MM.1S (cell line): ENCODE data around the gene SMYD1.

Experiments
- DNase-seq: peaks from one replicate; pipeline ENCODE4 v3.0.0-alpha.2; 2015
- H2AFZ ChIP-seq: fragments of 300-600 bp; sonication (generic); 2 replicates; pipeline ENCODE4 v1.6.0; 2016; ENCODE audit warnings: antibody characterized with exemption, low read length
- H3F3A ChIP-seq: fragments of 300-600 bp; sonication (generic); 2 replicates; pipeline ENCODE4 v1.6.1; 2016; ENCODE audit warnings: mild to moderate bottlenecking, antibody characterized with exemption, low read length, moderate library complexity, mixed read lengths; ENCODE audit not compliant: insufficient read depth
- H3K27ac ChIP-seq: fragments of 300-600 bp; sonication (generic); 2 replicates; pipeline ENCODE4 v1.5.1; 2016; ENCODE audit warnings: mild to moderate bottlenecking, low read length
- H3K27me3 ChIP-seq: fragments of 300-600 bp; sonication (generic); replicated peaks from 2 replicates; pipeline ENCODE4 v1.6.0; 2016; ENCODE audit warnings: low read length; ENCODE audit not compliant: insufficient read depth
- H3K36me3 ChIP-seq: fragments of 300-600 bp; sonication (generic); replicated peaks from 2 replicates; pipeline ENCODE4 v1.6.1; 2016; ENCODE audit warnings: mild to moderate bottlenecking, low read length, mixed read lengths; ENCODE audit not compliant: insufficient read depth
- H3K4me1 ChIP-seq: fragments of 300-600 bp; sonication (generic); 2 replicates; pipeline ENCODE4 v1.6.1; 2016; ENCODE audit warnings: low read length, mixed read lengths
- H3K4me2 ChIP-seq: fragments of 300-600 bp; sonication (generic); 2 replicates; pipeline ENCODE4 v1.6.0; 2016; ENCODE audit warnings: low read depth, low read length
- H3K4me3 ChIP-seq: fragments of 300-600 bp; sonication (generic); 2 replicates; pipeline ENCODE4 v1.5.1; 2016; ENCODE audit warnings: low read length, mixed read lengths
- H3K79me2 ChIP-seq: fragments of 300-600 bp; sonication (generic); 2 replicates; pipeline ENCODE4 v1.6.1; 2016; ENCODE audit warnings: mixed run types, low read length, mixed read lengths
- H3K9ac ChIP-seq: fragments of 300-600 bp; sonication (generic); 2 replicates; pipeline ENCODE4 v1.6.1; 2016; ENCODE audit warnings: low read length, mixed read lengths
- H3K9me2 ChIP-seq: fragments of 300-600 bp; sonication (generic); replicated peaks from 2 replicates; pipeline ENCODE4 v1.6.1; 2016; ENCODE audit warnings: mild to moderate bottlenecking, low read length, mixed read lengths; ENCODE audit not compliant: insufficient read depth
- H3K9me3 ChIP-seq: fragments of 300-600 bp; sonication (generic); replicated peaks from 2 replicates; pipeline ENCODE4 v1.6.1; 2016; ENCODE audit warnings: mild to moderate bottlenecking, low read length, mixed read lengths; ENCODE audit not compliant: insufficient read depth
- H4K20me1 ChIP-seq: fragments of 300-600 bp; sonication (generic); 2 replicates; pipeline ENCODE4 v1.6.1; 2016; ENCODE audit warnings: mild to moderate bottlenecking, low read length, moderate library complexity, mixed read lengths; ENCODE audit not compliant: insufficient read depth
- EZH2 ChIP-seq: fragments of 300-600 bp; sonication (generic); optimal IDR thresholded peaks from 2 replicates; pipeline ENCODE3; 2017; ENCODE audit warnings: low read depth, mild to moderate bottlenecking, antibody characterized with exemption, low read length, mixed read lengths
- EZH2phosphoT487 ChIP-seq: fragments of 300-600 bp; sonication (generic); IDR thresholded peaks from 2 replicates; pipeline ENCODE4 v1.6.1; 2018; ENCODE audit warnings: antibody characterized with exemption, low read length
- TF ChIP-seq, protein P1 (sequence below): fragments of 300-600 bp; sonication (generic); IDR thresholded peaks from 2 replicates; pipeline ENCODE4 v1.5.1; 2016; ENCODE audit warnings: antibody characterized with exemption, low read length, mixed read lengths

The SMYD1 gene

DNA sequence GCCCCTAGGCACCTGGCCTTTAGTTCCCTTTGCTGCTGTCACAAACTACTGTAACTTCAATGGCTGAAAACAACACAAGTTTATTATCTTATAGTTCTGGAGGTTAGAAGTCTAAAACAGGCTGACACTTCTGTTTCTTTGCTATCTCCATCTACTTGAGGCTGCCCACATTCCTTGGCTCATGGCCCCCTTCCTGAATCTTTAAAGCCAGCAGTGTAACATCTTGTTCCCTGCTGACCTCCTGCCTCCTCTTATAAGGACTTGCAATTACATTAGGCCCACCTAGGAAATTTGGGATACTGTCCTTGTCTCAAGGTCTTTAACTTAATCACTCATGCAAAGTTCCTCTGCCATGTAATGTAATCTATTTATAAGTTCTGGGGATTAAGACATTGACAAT lies 6.5 kb downstream of the SMYD1 start:
- Histone ChIP-seq H3K27me3 (no peaks in the 10 kb centered on the region), H3K36me3 (no peaks in the 10 kb centered on the region), H3K27ac (no peak overlapping the region), H4K20me1 (no peaks in the 10 kb centered on the region), H3F3A (no peaks in the 10 kb centered on the region), H3K9ac (no peak overlapping the region), H3K9me2 (no peaks in the 10 kb centered on the region), H3K4me2 (no peak overlapping the region), H3K79me2 (no peaks in the 10 kb centered on the region), H3K9me3 (no peaks in the 10 kb centered on the region), H2AFZ (no peak overlapping the region), H3K4me3 (no peak overlapping the region), H3K4me1 (no peaks in the 10 kb centered on the region)
- no peak for TF ChIP-seq EZH2phosphoT487
- TF ChIP-seq, protein P1, sequence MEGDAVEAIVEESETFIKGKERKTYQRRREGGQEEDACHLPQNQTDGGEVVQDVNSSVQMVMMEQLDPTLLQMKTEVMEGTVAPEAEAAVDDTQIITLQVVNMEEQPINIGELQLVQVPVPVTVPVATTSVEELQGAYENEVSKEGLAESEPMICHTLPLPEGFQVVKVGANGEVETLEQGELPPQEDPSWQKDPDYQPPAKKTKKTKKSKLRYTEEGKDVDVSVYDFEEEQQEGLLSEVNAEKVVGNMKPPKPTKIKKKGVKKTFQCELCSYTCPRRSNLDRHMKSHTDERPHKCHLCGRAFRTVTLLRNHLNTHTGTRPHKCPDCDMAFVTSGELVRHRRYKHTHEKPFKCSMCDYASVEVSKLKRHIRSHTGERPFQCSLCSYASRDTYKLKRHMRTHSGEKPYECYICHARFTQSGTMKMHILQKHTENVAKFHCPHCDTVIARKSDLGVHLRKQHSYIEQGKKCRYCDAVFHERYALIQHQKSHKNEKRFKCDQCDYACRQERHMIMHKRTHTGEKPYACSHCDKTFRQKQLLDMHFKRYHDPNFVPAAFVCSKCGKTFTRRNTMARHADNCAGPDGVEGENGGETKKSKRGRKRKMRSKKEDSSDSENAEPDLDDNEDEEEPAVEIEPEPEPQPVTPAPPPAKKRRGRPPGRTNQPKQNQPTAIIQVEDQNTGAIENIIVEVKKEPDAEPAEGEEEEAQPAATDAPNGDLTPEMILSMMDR, result no peak
- no peak for TF ChIP-seq EZH2
- no peak for DNase-seq

DNA sequence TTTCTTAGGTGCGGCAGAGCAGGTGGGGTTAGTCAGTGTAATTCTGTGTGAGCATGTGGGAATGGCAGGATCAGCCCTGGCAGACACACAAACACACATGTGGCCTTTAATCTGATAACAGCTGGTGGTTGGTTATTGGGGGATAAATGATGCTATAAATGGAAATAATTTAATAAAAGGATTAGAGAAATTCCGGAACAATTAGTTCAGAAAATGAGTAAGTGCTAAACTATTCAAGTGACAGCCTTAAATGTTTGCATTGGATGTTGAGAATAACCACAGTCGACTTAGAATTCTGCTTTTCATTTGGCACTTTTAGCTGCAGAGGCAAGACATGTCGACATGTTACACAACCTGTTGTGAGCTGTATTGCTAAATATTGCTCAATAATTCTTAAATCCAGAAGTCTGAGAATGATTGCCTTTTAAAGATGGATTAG lies 7.2 kb downstream of the SMYD1 start:
- no peak overlapping the region for H3K4me3 ChIP-seq
- H3K9ac ChIP-seq, result no peak overlapping the region
- no peaks in the 10 kb centered on the region for H4K20me1 ChIP-seq
- H3K4me1 ChIP-seq, result no peaks in the 10 kb centered on the region
- DNase-seq, result no peak
- no peaks in the 10 kb centered on the region for H3K9me3 ChIP-seq
- no peaks in the 10 kb centered on the region for H3K27me3 ChIP-seq
- H3K27ac ChIP-seq, result no peak overlapping the region
- no peak overlapping the region for H3K4me2 ChIP-seq
- TF ChIP-seq EZH2phosphoT487 (no peak), EZH2 (no peak)
- TF ChIP-seq, protein P1, result no peak
- H3K79me2 ChIP-seq, result no peaks in the 10 kb centered on the region
- H2AFZ ChIP-seq, result no peak overlapping the region
- H3K9me2 ChIP-seq, result no peaks in the 10 kb centered on the region
- no peaks in the 10 kb centered on the region for H3K36me3 ChIP-seq
- H3F3A ChIP-seq, result no peaks in the 10 kb centered on the region

DNA sequence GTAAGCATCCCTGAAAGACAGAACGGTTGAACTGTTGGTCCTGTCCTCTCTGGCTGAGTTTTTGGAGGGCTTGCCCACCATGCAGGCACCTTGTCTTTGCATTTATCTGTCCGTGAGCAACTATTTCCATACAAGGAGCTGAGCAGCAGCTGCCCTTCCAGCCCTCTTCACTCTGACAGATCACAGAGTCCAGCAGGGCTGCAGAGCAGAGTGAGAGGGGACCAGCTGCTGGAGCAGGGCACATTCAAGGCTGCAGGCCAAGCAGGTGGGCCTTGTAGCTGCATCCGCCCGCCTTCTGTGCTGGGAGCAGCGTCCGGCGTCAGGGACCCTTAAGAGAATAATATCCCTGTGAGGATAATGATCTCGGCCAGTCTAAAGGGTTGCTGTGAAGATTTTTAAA lies 9.5 kb downstream of the SMYD1 start:
- Histone ChIP-seq H3K36me3 (no peaks in the 10 kb centered on the region), H3K9me3 (no peaks in the 10 kb centered on the region), H3K27me3 (no peaks in the 10 kb centered on the region), H3F3A (no peaks in the 10 kb centered on the region), H3K4me2 (no peak overlapping the region), H3K4me1 (no peaks in the 10 kb centered on the region), H3K9me2 (no peaks in the 10 kb centered on the region), H3K4me3 (no peak overlapping the region), H3K27ac (no peak overlapping the region), H3K79me2 (no peaks in the 10 kb centered on the region), H2AFZ (no peak overlapping the region), H4K20me1 (no peaks in the 10 kb centered on the region), H3K9ac (no peak overlapping the region)
- no peak for DNase-seq
- no peak for TF ChIP-seq EZH2phosphoT487
- TF ChIP-seq, protein P1, result no peak
- TF ChIP-seq EZH2, result no peak
